GM13976 (cell line): Measurements from ENCODE around the gene SLC35A5.
A peak's percentile ranks its signal among the peaks of the same experiment; 100 is the strongest.
"Not testable (repeated sequence)": the region's sequence is repeated elsewhere in the genome, so short reads cannot be mapped to it uniquely, and the experiment has no call there.

ENCODE experiments used
- DNase-seq: peaks from one replicate; pipeline ENCODE4 v3.0.0; 2012; ENCODE audit warnings: low spot score
- in situ Hi-C: fragments of 300-500 bp; cut with MboI; formaldehyde crosslinking; loops from one replicate; pipeline ENCODE4 v1.12.0; 2022; ENCODE audit warnings: low sequenced_read_pairs, mixed read lengths, inconsistent platforms; ENCODE audit not compliant: unreplicated experiment
- TF ChIP-seq, protein P1 (sequence below): IDR thresholded peaks from 2 replicates; pipeline ENCODE4 v1.5.1; 2012; ENCODE audit warnings: borderline replicate concordance, mild to moderate bottlenecking; ENCODE audit not compliant: insufficient read depth; ENCODE audit errors: extremely low read depth, missing control alignments, control extremely low read depth

Gene SLC35A5, protein sequence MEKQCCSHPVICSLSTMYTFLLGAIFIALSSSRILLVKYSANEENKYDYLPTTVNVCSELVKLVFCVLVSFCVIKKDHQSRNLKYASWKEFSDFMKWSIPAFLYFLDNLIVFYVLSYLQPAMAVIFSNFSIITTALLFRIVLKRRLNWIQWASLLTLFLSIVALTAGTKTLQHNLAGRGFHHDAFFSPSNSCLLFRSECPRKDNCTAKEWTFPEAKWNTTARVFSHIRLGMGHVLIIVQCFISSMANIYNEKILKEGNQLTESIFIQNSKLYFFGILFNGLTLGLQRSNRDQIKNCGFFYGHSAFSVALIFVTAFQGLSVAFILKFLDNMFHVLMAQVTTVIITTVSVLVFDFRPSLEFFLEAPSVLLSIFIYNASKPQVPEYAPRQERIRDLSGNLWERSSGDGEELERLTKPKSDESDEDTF

DNA sequence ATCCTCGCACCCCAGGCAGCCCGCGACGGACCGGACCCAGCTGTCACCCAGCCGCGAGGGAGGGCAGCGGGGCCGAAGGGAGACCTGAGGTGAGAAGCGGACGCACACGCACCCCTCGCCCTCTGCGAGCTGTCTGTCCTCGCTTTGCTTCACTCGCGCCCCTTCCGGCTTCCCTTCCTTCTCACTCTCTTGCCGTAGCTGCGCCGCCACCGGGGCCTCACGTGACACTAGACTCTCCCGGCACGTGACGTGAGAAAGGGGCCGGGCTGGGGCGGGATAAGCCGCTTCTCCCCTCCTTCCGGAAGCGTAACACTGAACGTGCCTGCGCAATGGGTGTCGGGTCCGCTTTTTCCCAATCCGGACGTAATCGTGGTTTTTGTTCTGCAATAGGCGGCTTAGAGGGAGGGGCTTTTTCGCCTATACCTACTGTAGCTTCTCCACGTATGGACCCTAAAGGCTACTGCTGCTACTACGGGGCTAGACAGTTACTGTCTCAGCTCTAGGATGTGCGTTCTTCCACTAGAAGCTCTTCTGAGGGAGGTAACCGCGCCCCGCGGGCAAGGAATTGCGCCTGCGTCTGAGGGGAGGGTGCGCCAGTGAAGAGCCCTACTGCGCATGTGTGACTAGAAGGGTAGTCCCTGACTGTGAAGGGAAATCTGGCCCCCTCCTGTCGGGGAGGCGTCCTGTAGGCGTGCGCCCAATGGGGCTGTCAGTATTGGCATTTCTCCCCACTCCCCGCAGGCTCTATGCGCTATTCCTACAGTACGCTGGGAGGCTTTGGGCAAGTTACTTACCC lies at the start of gene SLC35A5, which contains the start of gene ATG3:
Gene SLC35A5 (plus strand): TSS at position 312 of the 796 bp plus-strand sequence. CDS start 1,359 bp downstream, outside the sequence.
Gene ATG3 (minus strand): TSS at position 229 of the 796 bp plus-strand sequence. CDS start 434 bp downstream, outside the sequence.
- in situ Hi-C loops: no loop called here
- DNase-seq: peak; percentile 93
- TF ChIP-seq, protein P1, sequence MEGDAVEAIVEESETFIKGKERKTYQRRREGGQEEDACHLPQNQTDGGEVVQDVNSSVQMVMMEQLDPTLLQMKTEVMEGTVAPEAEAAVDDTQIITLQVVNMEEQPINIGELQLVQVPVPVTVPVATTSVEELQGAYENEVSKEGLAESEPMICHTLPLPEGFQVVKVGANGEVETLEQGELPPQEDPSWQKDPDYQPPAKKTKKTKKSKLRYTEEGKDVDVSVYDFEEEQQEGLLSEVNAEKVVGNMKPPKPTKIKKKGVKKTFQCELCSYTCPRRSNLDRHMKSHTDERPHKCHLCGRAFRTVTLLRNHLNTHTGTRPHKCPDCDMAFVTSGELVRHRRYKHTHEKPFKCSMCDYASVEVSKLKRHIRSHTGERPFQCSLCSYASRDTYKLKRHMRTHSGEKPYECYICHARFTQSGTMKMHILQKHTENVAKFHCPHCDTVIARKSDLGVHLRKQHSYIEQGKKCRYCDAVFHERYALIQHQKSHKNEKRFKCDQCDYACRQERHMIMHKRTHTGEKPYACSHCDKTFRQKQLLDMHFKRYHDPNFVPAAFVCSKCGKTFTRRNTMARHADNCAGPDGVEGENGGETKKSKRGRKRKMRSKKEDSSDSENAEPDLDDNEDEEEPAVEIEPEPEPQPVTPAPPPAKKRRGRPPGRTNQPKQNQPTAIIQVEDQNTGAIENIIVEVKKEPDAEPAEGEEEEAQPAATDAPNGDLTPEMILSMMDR: no peak

DNA sequence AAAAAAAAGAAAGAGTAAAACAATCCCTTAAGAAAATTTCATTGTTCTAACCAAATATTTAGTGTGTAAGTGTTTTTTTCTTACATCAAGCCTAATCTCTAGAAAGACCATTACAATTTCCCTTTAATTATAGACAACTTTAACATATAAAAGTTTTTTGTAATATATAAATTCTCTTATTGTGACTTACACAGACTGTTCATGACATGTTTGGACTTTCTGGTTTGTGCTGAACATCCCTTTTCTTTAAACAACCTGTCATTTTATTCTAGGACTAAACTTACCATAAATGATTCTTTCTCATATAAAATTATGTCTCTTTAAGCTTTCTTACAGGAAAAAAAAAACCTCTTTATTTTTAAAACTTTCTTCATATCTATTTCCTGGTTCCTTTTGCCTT lies 49.5 kb upstream of the SLC35A5 start:
- in situ Hi-C loops: loop anchor here (25.0 kb wide), 1 partner anchor 175 kb away; the partner anchor contains the start of gene CD200
- TF ChIP-seq, protein P1: no peak
- DNase-seq: no peak

DNA sequence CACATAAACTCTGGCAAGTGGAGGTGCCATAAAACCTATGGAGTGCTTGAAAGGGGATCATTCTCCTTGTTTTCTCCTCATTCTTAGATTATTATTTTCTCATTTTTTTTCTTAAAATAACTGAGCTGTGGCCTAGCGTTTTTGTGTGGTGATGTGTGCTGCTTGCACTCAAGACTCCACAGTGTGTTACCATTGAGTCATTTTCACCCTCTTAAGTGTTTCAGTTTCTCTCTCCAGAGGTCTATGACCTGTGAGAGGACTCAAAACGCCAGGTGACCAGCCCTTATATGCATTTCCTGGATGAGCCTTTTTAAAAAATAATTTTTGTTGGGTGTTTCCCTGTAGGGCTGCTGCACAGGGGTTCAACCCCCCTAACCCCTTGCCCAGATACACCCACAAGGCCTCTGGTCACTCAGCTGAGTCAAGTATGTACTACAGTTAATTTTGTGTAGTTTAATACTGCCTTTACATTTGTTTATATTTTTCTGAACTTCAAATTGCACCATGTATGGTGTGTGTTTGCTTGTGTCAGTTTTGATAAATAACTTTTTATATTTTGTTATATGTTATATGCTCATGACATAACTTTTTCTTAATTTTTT lies 47.2 kb upstream of the SLC35A5 start:
- peak; percentile 37 for DNase-seq
- TF ChIP-seq, protein P1: no peak
- in situ Hi-C loops: loop anchor here (25.0 kb wide), 1 partner anchor 177 kb away; the partner anchor contains the start of gene CD200

DNA sequence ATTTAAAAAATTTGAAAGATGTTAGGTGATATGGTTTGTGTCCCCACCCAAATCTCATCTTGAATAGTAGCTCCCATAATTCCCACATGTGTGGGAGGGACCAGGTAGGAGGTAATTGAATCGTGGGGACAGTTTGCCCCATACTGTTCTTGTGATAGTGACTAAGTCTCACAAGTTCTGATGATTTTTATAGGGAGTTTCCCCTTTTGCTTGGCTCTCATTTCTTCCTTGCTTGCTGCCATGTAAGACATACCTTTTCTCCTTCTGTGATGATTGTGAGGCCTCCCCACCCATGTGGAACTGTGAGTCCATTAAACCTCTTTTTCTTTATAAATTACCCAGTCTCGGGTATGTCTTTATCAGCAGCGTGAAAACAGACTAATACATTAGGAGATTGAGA lies 42.9 kb upstream of the SLC35A5 start:
- not testable (repeated sequence) for DNase-seq
- in situ Hi-C loops: loop anchor here (25.0 kb wide), 1 partner anchor 182 kb away; the partner anchor contains the start of gene CD200

DNA sequence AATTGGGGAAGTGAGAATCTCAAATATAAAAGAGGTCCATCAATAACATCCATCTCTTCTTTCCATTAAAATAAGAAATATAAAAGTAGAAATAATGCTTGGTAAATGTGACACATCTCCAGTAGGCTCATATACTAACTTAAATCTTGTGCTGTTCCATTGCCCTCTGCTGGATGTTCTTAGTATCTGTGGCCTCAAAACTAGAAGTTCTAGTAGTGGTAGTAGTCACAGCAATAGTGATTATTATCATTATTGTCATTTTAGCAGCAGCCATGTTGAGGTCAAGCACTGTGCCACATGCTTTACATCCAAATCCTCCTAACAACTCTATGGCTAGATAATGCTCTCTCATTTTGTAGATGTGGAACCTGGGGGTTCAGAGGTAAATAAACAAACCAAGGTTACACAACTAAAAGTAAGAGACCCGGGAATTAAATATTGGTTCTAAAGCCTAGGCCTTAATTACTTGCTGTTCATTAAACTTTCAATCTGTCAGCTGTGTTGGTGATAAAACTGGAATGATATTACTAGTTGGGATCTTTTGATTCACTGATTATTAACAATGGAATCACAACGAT lies 42.3 kb upstream of the SLC35A5 start:
- TF ChIP-seq, protein P1: peak; percentile 59
- DNase-seq: peak; percentile 54
- in situ Hi-C loops: loop anchor here (25.0 kb wide), 1 partner anchor 182 kb away; the partner anchor contains the start of gene CD200

DNA sequence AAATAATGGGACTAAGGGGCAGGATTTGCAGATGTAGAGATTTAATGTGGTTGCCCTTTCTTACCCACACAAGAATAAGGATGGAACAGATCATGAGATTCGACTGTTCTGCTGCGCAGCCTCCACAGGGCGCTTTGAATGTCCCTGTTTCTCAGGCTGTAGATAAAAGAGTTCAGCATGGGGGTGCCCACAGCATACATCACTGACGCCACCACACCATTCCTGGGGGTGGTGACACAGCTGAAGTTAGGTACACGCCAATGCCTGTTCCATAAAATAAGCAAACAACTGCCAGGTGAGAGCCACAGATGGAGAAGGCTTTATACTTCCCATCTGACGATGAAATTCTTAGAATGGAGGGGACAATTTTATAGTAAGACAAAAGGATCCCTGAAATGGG lies 37.7 kb upstream of the SLC35A5 start:
- in situ Hi-C loops: loop anchor here (25.0 kb wide), 1 partner anchor 187 kb away; the partner anchor contains the start of gene CD200
- DNase-seq: not testable (repeated sequence)

DNA sequence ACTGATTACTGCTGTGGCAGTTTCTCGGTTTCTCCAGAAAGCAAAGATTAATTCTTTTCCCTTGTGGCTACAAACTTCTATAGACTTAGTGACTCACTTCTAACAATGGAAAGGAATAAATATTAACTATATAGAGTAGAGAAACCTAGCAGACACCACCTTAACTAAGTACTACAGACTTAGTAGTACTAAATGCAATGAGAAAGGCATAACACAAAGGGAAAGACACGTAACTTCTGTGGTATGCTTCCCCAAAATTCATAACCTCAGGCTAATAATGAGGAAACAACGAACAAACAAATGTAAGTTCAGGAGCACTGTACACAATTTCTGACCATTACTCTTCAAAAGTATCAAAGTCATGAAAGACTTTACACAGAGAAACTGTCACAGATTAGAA lies 31.3 kb upstream of the SLC35A5 start:
- TF ChIP-seq, protein P1: no peak
- no peak for DNase-seq
- in situ Hi-C loops: no loop called here
